OCI-LY3 (cell line): ENCODE results near the gene SLC4A1.

Source experiments
- H2AFZ ChIP-seq: fragments of 200-600, 300-600 bp; shearing (Covaris generic); 2 replicates; pipeline ENCODE4 v1.6.0; 2014; ENCODE audit warnings: antibody characterized with exemption, low read depth, low read length
- H3K27ac ChIP-seq: fragments of 200-600, 300-600 bp; sonication (generic); 2 replicates; pipeline ENCODE4 v1.5.1; 2014; ENCODE audit warnings: mild to moderate bottlenecking, low read length, moderate library complexity, mixed read lengths
- H3K27me3 ChIP-seq: fragments of 200-600, 300-600 bp; sonication (generic); 2 replicates; pipeline ENCODE4 v1.6.1; 2014; ENCODE audit warnings: low read depth, low read length, mixed read lengths
- H3K36me3 ChIP-seq: fragments of 200-600, 300-600 bp; sonication (generic); replicated peaks from 2 replicates; pipeline ENCODE3; 2014; ENCODE audit warnings: low read depth, low read length, mixed read lengths
- H3K4me1 ChIP-seq: fragments of 300-600, 200-600 bp; sonication (generic); 2 replicates; pipeline ENCODE4 v1.6.1; 2014; ENCODE audit warnings: low read length, mixed read lengths
- H3K4me2 ChIP-seq: fragments of 200-600, 300-600 bp; sonication (generic); 2 replicates; pipeline ENCODE4 v1.6.1; 2014; ENCODE audit warnings: low read length, mixed read lengths
- H3K4me3 ChIP-seq: fragments of 300-600, 200-600 bp; sonication (generic); 2 replicates; pipeline ENCODE4 v1.5.1; 2014; ENCODE audit warnings: antibody characterized with exemption, mild to moderate bottlenecking, low read length, moderate library complexity
- H3K79me2 ChIP-seq: fragments of 300-600, 200-600 bp; shearing (Covaris generic); 2 replicates; pipeline ENCODE4 v1.6.1; 2014; ENCODE audit warnings: mild to moderate bottlenecking, low read length, mixed read lengths
- H3K9ac ChIP-seq: fragments of 300-600, 200-600 bp; shearing (Covaris generic); 2 replicates; pipeline ENCODE4 v1.6.0; 2014; ENCODE audit warnings: mild to moderate bottlenecking, low read length, moderate library complexity
- H3K9me3 ChIP-seq: fragments of 200-600, 300-600 bp; shearing (Covaris generic); 2 replicates; pipeline ENCODE4 v1.6.1; 2014; ENCODE audit warnings: low read length, mixed read lengths; ENCODE audit not compliant: insufficient read depth
- H4K20me1 ChIP-seq: fragments of 200-600, 300-600 bp; sonication (generic); 2 replicates; pipeline ENCODE4 v1.6.1; 2016; ENCODE audit warnings: low read length, mixed read lengths; ENCODE audit not compliant: insufficient read depth
- EZH2phosphoT487 ChIP-seq: fragments of 200-600 bp; shearing (Covaris generic); IDR thresholded peaks from 2 replicates; pipeline ENCODE4 v1.6.1; 2018; ENCODE audit warnings: antibody characterized with exemption, mixed run types, low read depth
- TF ChIP-seq, protein P1 (sequence below): fragments of 200-600, 300-600 bp; sonication (generic); IDR thresholded peaks from 2 replicates; pipeline ENCODE4 v1.5.1; 2014; ENCODE audit warnings: antibody characterized with exemption, low read length, low read depth

The SLC4A1 gene

DNA sequence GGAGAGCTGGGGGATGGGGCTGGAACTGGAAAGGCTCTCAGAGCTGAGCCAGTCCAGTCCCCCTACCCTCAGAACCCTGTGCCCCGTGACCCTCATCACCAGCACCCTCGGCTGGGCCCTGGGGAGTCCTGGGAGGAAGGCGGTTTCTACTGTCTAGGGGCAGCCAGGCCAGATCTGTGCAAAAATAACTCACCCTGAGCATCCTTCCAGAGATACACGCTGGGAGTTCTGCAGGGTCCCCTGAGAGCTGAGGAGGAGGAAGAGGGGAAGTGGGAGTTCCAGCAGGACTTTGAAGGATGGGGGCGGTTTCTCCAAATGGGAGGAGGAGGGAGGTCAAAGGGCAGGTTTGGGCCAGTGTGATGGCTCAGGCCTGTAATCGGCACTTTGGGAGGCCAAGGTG is 5.0 kb upstream of the SLC4A1 start:
- Histone ChIP-seq H3K4me1 (peaks cover 4% of the 10 kb centered on the region; the same call in 1 of the 2 replicates), H4K20me1 (no peaks in the 10 kb centered on the region), H3K36me3 (no peaks in the 10 kb centered on the region), H3K9me3 (no peaks in the 10 kb centered on the region), H3K9ac (no peak overlapping the region), H2AFZ (no peak overlapping the region), H3K4me2 (no peak overlapping the region), H3K4me3 (no peak overlapping the region), H3K27ac (no peak overlapping the region), H3K27me3 (0 out of 2 replicates have a peak, but pooled peaks cover 4% of the 10 kb centered on the region), H3K79me2 (no peaks in the 10 kb centered on the region)
- no peak for TF ChIP-seq EZH2phosphoT487

DNA sequence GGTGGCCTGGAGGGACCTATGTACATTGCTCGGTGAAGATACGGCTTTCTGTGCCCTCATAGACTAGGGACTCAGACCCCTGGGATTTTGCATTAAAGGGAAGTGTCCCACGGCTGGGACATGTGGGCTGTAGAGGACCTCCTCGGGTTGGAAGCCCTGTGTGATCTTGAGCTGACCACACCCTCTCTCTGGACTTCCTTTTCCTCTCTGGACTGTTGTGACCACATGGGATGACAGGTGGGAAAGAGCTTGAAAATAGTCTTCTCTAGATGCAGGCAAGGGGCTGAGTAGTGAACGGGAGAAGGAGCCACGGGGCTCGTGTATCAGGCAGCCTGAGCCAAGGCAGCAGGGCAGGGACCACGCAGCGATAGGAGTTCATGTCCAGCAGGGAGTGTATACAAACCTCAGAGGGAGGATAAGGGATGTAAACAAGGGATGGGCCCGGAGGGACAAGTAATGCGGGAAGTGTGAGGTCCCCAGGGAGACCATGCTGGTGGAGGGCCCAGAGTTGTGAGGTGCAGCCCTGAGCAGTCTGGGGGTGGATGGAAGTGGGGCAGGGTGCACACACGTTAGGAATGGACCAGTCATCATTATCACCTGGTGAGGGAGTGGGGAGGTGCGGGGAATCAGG is 4.5 kb upstream of the SLC4A1 start:
- H3K4me2 ChIP-seq, result no peak overlapping the region
- H3K4me1 ChIP-seq, result peaks cover 4% of the 10 kb centered on the region; the same call in 1 of the 2 replicates
- no peak overlapping the region for H3K4me3 ChIP-seq
- H3K27me3 ChIP-seq, result no peaks in the 10 kb centered on the region
- H2AFZ ChIP-seq, result no peak overlapping the region
- H3K9ac ChIP-seq, result no peak overlapping the region
- H3K9me3 ChIP-seq, result no peaks in the 10 kb centered on the region
- H4K20me1 ChIP-seq, result no peaks in the 10 kb centered on the region
- H3K27ac ChIP-seq, result no peak overlapping the region
- no peaks in the 10 kb centered on the region for H3K79me2 ChIP-seq
- no peaks in the 10 kb centered on the region for H3K36me3 ChIP-seq
- TF ChIP-seq, protein P1, sequence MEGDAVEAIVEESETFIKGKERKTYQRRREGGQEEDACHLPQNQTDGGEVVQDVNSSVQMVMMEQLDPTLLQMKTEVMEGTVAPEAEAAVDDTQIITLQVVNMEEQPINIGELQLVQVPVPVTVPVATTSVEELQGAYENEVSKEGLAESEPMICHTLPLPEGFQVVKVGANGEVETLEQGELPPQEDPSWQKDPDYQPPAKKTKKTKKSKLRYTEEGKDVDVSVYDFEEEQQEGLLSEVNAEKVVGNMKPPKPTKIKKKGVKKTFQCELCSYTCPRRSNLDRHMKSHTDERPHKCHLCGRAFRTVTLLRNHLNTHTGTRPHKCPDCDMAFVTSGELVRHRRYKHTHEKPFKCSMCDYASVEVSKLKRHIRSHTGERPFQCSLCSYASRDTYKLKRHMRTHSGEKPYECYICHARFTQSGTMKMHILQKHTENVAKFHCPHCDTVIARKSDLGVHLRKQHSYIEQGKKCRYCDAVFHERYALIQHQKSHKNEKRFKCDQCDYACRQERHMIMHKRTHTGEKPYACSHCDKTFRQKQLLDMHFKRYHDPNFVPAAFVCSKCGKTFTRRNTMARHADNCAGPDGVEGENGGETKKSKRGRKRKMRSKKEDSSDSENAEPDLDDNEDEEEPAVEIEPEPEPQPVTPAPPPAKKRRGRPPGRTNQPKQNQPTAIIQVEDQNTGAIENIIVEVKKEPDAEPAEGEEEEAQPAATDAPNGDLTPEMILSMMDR, result no peak
- TF ChIP-seq EZH2phosphoT487, result no peak

DNA sequence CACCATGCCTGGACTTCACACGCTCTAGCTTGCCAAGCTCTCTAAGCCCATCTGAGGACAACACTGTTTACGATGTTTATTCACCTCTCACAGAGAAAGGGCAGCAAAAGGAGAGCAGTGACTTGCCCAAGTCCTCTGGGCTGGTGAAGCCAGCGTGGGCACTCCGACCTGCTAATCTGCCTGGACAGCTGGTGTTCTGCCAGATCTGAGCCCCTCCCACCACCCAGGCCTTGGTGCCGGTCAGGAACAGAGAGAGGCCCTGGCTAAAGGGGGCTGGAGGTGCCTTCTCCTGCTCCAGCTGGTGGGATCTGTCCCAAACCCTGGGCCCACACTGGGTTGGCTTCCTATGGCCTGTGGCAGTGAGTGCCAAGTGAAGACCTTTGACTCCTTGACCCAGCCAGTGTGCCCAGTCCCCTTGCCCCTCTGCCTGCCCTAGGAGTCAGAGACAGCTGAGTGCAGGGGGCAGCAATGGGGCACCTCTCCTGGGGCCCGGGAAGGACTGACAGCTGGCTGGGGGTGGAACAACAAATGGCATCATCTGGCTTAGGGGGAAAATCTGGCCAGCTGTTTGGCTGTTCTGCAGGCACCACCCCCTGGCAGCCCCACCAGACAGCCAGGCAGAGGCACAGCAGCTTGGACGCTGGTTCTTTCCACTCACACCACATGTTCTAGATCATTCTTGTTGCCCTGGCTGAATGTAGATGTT is 1.8 kb upstream of the SLC4A1 start:
- no peak overlapping the region for H2AFZ ChIP-seq
- TF ChIP-seq EZH2phosphoT487, result no peak
- TF ChIP-seq, protein P1, result no peak
- H3K4me3 ChIP-seq, result no peak overlapping the region
- H3K4me2 ChIP-seq, result no peak overlapping the region
- H3K4me1 ChIP-seq, result peaks cover 4% of the 10 kb centered on the region; the same call in 1 of the 2 replicates
- no peaks in the 10 kb centered on the region for H3K36me3 ChIP-seq
- H3K79me2 ChIP-seq, result no peaks in the 10 kb centered on the region
- no peaks in the 10 kb centered on the region for H3K27me3 ChIP-seq
- no peak overlapping the region for H3K9ac ChIP-seq
- no peaks in the 10 kb centered on the region for H4K20me1 ChIP-seq
- no peaks in the 10 kb centered on the region for H3K9me3 ChIP-seq
- H3K27ac ChIP-seq, result no peak overlapping the region

DNA sequence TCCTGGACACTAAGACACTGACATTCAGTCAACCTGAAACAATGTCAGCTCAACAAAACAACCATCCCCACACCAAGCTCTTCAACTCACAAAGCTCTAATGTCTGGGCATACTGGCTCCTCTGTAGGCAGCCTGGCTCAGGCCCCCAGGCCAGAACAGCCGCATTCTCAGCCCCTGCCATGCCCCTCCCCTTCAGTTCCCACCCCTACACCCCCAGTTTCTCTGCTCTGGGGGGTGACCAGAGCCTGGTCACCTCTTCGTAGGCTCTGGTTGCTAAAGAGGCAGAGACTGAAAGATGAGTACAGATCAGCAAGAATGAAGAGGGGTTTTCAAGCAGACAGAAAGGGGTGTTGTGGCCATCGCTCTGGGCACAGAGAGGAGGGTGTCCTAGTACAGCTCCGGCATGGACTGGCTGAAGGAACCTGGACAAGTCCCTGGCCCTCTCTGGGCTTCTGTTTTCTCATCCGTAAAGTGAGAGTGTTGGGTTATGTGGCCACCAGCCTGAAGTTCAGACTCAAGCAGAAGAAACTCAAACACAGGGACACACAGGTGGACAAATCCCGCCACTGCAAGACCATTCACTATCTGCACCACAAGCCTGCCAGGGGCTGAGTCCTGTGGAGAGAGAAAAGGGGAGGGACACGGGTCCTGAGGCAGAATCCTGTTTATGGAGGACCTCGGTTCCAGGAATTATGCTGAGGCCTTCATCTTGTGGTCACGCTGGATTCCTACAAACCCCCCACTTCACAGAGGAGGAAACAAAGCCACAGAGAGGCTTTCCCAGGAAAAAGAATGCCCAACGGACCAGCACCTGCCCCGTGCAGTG is 987 bp upstream of the SLC4A1 start:
- no peak overlapping the region for H3K9ac ChIP-seq
- no peak for TF ChIP-seq EZH2phosphoT487
- TF ChIP-seq, protein P1, result no peak
- H3K4me2 ChIP-seq, result no peak overlapping the region
- H3K27me3 ChIP-seq, result no peaks in the 10 kb centered on the region
- no peaks in the 10 kb centered on the region for H3K9me3 ChIP-seq
- peaks cover 4% of the 10 kb centered on the region; the same call in 1 of the 2 replicates for H3K4me1 ChIP-seq
- H4K20me1 ChIP-seq, result no peaks in the 10 kb centered on the region
- no peaks in the 10 kb centered on the region for H3K79me2 ChIP-seq
- no peaks in the 10 kb centered on the region for H3K36me3 ChIP-seq
- H2AFZ ChIP-seq, result no peak overlapping the region
- H3K27ac ChIP-seq, result no peak overlapping the region
- H3K4me3 ChIP-seq, result no peak overlapping the region
